HG03095 (cell line): ENCODE data around the gene COBL.
"Not testable (repeated sequence)": the region's sequence is repeated elsewhere in the genome, so short reads cannot be mapped to it uniquely, and the experiment has no call there.

Experiments
- ATAC-seq: cut with Tn5 transposase; IDR thresholded peaks from one replicate; pipeline ENCODE4 v1.9.1; 2021; ENCODE audit warnings: moderate library complexity; ENCODE audit not compliant: unreplicated experiment

COBL gene

GRCh38 chr7:51016546-51016945 is 300.1 kb downstream of the COBL start:
- no peak for ATAC-seq

GRCh38 chr7:51015581-51015980 is 301.0 kb downstream of the COBL start:
- ATAC-seq = no peak

GRCh38 chr7:51014811-51015210 is 301.8 kb downstream of the COBL start:
- no peak for ATAC-seq

- no peak for ATAC-seq
Observed at GRCh38 chr7:51013861-51014511, 302.6 kb downstream of the COBL start.

GRCh38 chr7:51013218-51013786 is 303.3 kb downstream of the COBL start:
- ATAC-seq = no peak

- no peak for ATAC-seq
Observed at GRCh38 chr7:51012569-51013217, 303.9 kb downstream of the COBL start.

GRCh38 chr7:51011710-51012350 is 304.8 kb downstream of the COBL start:
- ATAC-seq = no peak

GRCh38 chr7:51010534-51010933 is 306.1 kb downstream of the COBL start:
- ATAC-seq = no peak

- ATAC-seq = no peak
Observed at GRCh38 chr7:51009716-51010496, 306.7 kb downstream of the COBL start.

GRCh38 chr7:51007551-51008505 is 308.8 kb downstream of the COBL start:
- no peak for ATAC-seq

GRCh38 chr7:51006483-51007235 is 309.9 kb downstream of the COBL start:
- ATAC-seq = no peak

GRCh38 chr7:51005074-51005473 is 311.5 kb downstream of the COBL start:
- no peak for ATAC-seq

- no peak for ATAC-seq
Observed at GRCh38 chr7:51000956-51001355, 315.7 kb downstream of the COBL start.

- no peak for ATAC-seq
Observed at GRCh38 chr7:50994753-50995319, 321.8 kb downstream of the COBL start.

- not testable (repeated sequence) for ATAC-seq
Observed at GRCh38 chr7:50990214-50990613, 326.4 kb downstream of the COBL start.

- ATAC-seq = no peak
Observed at GRCh38 chr7:50988988-50989387, 327.6 kb downstream of the COBL start.

GRCh38 chr7:50988465-50988864 is 328.1 kb downstream of the COBL start:
- ATAC-seq = no peak

- ATAC-seq = no peak
Observed at GRCh38 chr7:50985096-50985495, 331.5 kb downstream of the COBL start.

- ATAC-seq = no peak
Observed at GRCh38 chr7:50983850-50984249, 332.8 kb downstream of the COBL start.
